ENCODE measurements around the gene MEIKIN. TPM values are rescaled to one million over a fixed set of nuclear protein-coding genes. Genes with fewer than 3 reads are reported as not detected.

MEIKIN gene
- polyA plus RNA-seq, 1 donor from 2014 or later: not detected

- no peaks in the 10 kb centered on the region for H3F3A ChIP-seq (ENCODE audit: insufficient read depth, low read length, poor library complexity, severe bottlenecking)
- peaks cover 36% of the 10 kb centered on the region for H3K79me2 ChIP-seq (replicated peaks; ENCODE audit: insufficient read depth, low read length)
- H3K9me3 ChIP-seq (ENCODE audit: low read length): no peaks in the 10 kb centered on the region
- TF ChIP-seq REST (IDR thresholded peaks at IDR 0.05; ENCODE audit: borderline replicate concordance): no peak
- no peak for TF ChIP-seq RAD21 (conservative IDR thresholded peaks at IDR 0.05)
- no peak for TF ChIP-seq POLR2AphosphoS5 (IDR thresholded peaks at IDR 0.05)
- no peak overlapping the region for H3K9ac ChIP-seq (ENCODE audit: low read length)
- H4K20me1 ChIP-seq (ENCODE audit: insufficient read depth): no peaks in the 10 kb centered on the region
- no peaks in the 10 kb centered on the region for H3K27me3 ChIP-seq (ENCODE audit: insufficient read depth, low read depth, low read length)
- H3K4me2 ChIP-seq (ENCODE audit: low read length): no peak overlapping the region
- H3K9me2 ChIP-seq (ENCODE audit: insufficient read depth, low read length): no peaks in the 10 kb centered on the region
- no peak overlapping the region for H3K4me3 ChIP-seq (ENCODE audit: low read length)
- H2AFZ ChIP-seq (ENCODE audit: low read depth, low read length): no peak overlapping the region
- H3K27ac ChIP-seq (ENCODE audit: low read length): no peak overlapping the region
- H3K36me3 ChIP-seq (ENCODE audit: insufficient read depth, low read length): no peaks in the 10 kb centered on the region
These were observed 155.7 kb downstream of the MEIKIN start for GRCh38 chr5:131789765-131790164.

GRCh38 chr5:131787736-131788135 is 157.7 kb downstream of the MEIKIN start:
- H3K27ac ChIP-seq (ENCODE audit: low read length): no peak overlapping the region

DNA sequence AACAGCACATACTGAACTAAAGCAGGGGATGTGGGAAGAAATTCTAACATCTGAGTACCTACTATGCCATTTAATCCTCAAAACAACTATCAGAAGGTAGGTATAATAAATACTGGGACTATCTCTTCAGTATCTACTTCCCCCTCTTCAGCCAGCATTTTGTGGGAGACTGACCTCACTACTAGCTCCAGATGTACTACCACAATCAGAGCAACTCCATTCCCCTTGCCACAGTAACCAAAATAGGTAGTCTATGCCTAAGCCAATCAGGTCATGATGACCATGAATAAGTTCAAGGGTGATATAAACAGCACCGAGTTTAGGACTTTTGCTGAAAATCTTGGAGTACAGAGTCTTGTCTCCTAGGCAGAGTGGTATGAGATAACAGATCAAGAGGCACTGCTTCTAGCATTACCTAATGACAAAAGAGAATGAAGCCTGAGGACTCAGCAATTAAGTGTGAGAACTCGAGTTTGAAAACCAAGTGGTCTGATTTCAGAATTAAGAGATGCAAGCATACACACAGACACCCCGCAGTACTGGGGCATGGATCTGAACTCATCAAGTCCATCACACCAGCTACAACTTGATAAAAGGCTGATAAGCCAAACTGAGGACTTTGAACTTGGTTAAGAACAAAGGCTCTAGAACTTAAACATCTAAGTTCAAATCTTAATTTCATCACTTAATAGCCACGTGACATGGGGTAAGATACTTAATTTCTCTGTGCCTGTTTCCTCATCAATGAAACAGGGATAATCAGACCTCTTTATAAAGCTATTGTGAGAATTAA is 158.4 kb downstream of the MEIKIN start:
- H3K79me2 ChIP-seq (replicated peaks; ENCODE audit: insufficient read depth, low read length): peaks cover 20% of the 10 kb centered on the region
- H3K9me2 ChIP-seq (ENCODE audit: insufficient read depth, low read length): no peaks in the 10 kb centered on the region
- no peaks in the 10 kb centered on the region for H3K36me3 ChIP-seq (ENCODE audit: insufficient read depth, low read length)
- H3K4me2 ChIP-seq (ENCODE audit: low read length): no peak overlapping the region
- H3K9me3 ChIP-seq (ENCODE audit: low read length): no peaks in the 10 kb centered on the region
- H3F3A ChIP-seq (ENCODE audit: insufficient read depth, low read length, poor library complexity, severe bottlenecking): no peaks in the 10 kb centered on the region
- H3K27ac ChIP-seq (ENCODE audit: low read length): no peak overlapping the region
- H3K4me3 ChIP-seq (ENCODE audit: low read length): no peak overlapping the region
- H2AFZ ChIP-seq (ENCODE audit: low read depth, low read length): no peak overlapping the region
- no peak overlapping the region for H3K9ac ChIP-seq (ENCODE audit: low read length)
- no peaks in the 10 kb centered on the region for H4K20me1 ChIP-seq (ENCODE audit: insufficient read depth)
- H3K27me3 ChIP-seq (ENCODE audit: insufficient read depth, low read depth, low read length): no peaks in the 10 kb centered on the region
- TF ChIP-seq CTCF (IDR thresholded peaks at IDR 0.05; ENCODE audit: poor library complexity, severe bottlenecking) (no peak), EZH2 (IDR thresholded peaks at IDR 0.05; ENCODE audit: borderline replicate concordance, insufficient read depth, low read length, poor library complexity, severe bottlenecking) (no peak), REST (IDR thresholded peaks at IDR 0.05; ENCODE audit: borderline replicate concordance) (no peak), RAD21 (conservative IDR thresholded peaks at IDR 0.05) (no peak), SMC3 (conservative IDR thresholded peaks at IDR 0.05; ENCODE audit: poor library complexity) (no peak), TAF1 (IDR thresholded peaks at IDR 0.05; ENCODE audit: low read depth) (no peak)

More at GRCh38 chr5:131787736-131788135, 157.7 kb downstream of the MEIKIN start:
- no peaks in the 10 kb centered on the region for H4K20me1 ChIP-seq (ENCODE audit: insufficient read depth)
- no peak overlapping the region for H3K9ac ChIP-seq (ENCODE audit: low read length)
- peaks cover 20% of the 10 kb centered on the region for H3K79me2 ChIP-seq (replicated peaks; ENCODE audit: insufficient read depth, low read length)
- H3K9me2 ChIP-seq (ENCODE audit: insufficient read depth, low read length): no peaks in the 10 kb centered on the region
- no peak overlapping the region for H3K4me2 ChIP-seq (ENCODE audit: low read length)
- no peak overlapping the region for H3K4me3 ChIP-seq (ENCODE audit: low read length)
- H3K36me3 ChIP-seq (ENCODE audit: insufficient read depth, low read length): no peaks in the 10 kb centered on the region
- no peak overlapping the region for H2AFZ ChIP-seq (ENCODE audit: low read depth, low read length)
- no peaks in the 10 kb centered on the region for H3F3A ChIP-seq (ENCODE audit: insufficient read depth, low read length, poor library complexity, severe bottlenecking)
- no peak for TF ChIP-seq CTCF (IDR thresholded peaks at IDR 0.05; ENCODE audit: poor library complexity, severe bottlenecking)
- TF ChIP-seq TAF1 (IDR thresholded peaks at IDR 0.05; ENCODE audit: low read depth): no peak
- H3K27me3 ChIP-seq (ENCODE audit: insufficient read depth, low read depth, low read length): no peaks in the 10 kb centered on the region
- H3K9me3 ChIP-seq (ENCODE audit: low read length): no peaks in the 10 kb centered on the region

Data from neural cell (in vitro differentiated cells).